ENCODE data around the gene PSIP1. TPM values are rescaled to one million over a fixed set of nuclear protein-coding genes. Genes with fewer than 3 reads are reported as not detected.
"Not testable (repeated sequence)": the region's sequence is repeated elsewhere in the genome, so short reads cannot be mapped to it uniquely, and the experiment has no call there.

The PSIP1 gene
- total and polyA plus RNA-seq, 9 donors: 42.0 to 116 (median 81.3) TPM

- no peak overlapping the region for H3K4me3 ChIP-seq (ENCODE audit: low read length)
Observed at GRCh38 chr9:15529566-15530324, 19.0 kb upstream of the PSIP1 start.

GRCh38 chr9:15527035-15527434 is 16.3 kb upstream of the PSIP1 start:
- 91% methylated on average over 3 of the region's 5 CpGs for WGBS (ENCODE audit: insufficient coverage)

More at GRCh38 chr9:15529566-15530324, 19.0 kb upstream of the PSIP1 start:
- Histone ChIP-seq H3K27me3 (ENCODE audit: control insufficient read depth, insufficient read depth, low read length) (no peaks in the 10 kb centered on the region), H3K36me3 (ENCODE audit: control insufficient read depth, insufficient read depth, low read length) (no peaks in the 10 kb centered on the region), H3K9me3 (replicated peaks; ENCODE audit: control insufficient read depth, low read depth, low read length) (no peaks in the 10 kb centered on the region), H3K27ac (ENCODE audit: low read length) (no peak overlapping the region), H3K4me1 (ENCODE audit: control insufficient read depth, insufficient read depth, low read length) (no peaks in the 10 kb centered on the region)
- 100% methylated on average over 1 of the region's 4 CpGs for WGBS (ENCODE audit: insufficient coverage)
- no peak for DNase-seq

DNA sequence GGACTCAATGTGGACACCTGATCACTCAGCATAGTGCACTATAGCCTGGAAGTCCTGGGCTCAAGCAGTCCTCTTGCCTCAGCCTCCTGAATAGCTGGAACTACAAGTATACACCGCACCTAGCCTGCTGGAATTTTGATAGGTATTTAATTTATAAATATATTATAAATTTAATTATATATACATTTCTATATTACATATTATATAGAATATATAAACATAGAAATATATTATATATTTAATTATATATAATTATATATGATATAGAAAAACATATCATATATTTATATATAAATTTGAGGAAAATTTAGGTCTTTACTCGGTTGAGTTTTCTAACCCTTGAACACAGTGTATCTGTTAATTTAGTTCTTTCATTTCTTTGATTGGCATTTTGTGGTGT is 15.2 kb upstream of the PSIP1 start:
- DNase-seq: no peak

More at GRCh38 chr9:15527035-15527434, 16.3 kb upstream of the PSIP1 start:
- not testable (repeated sequence) for H3K36me3 ChIP-seq (ENCODE audit: control insufficient read depth, insufficient read depth, low read length); H3K27ac ChIP-seq (ENCODE audit: low read length); DNase-seq; H3K4me1 ChIP-seq (ENCODE audit: control insufficient read depth, insufficient read depth, low read length); H3K9me3 ChIP-seq (replicated peaks; ENCODE audit: control insufficient read depth, low read depth, low read length); H3K4me3 ChIP-seq (ENCODE audit: low read length); H3K27me3 ChIP-seq (ENCODE audit: control insufficient read depth, insufficient read depth, low read length)

GRCh38 chr9:15524845-15525455 is 14.2 kb upstream of the PSIP1 start:
- WGBS (ENCODE audit: insufficient coverage): no CpG with 5 or more reads among the region's 8 CpGs
- no peaks in the 10 kb centered on the region for H3K4me1 ChIP-seq (ENCODE audit: control insufficient read depth, insufficient read depth, low read length)
- no peaks in the 10 kb centered on the region for H3K27me3 ChIP-seq (ENCODE audit: control insufficient read depth, insufficient read depth, low read length)
- H3K4me3 ChIP-seq (ENCODE audit: low read length): no peak overlapping the region
- no peak for DNase-seq
- no peaks in the 10 kb centered on the region for H3K9me3 ChIP-seq (replicated peaks; ENCODE audit: control insufficient read depth, low read depth, low read length)
- no peak overlapping the region for H3K27ac ChIP-seq (ENCODE audit: low read length)
- no peaks in the 10 kb centered on the region for H3K36me3 ChIP-seq (ENCODE audit: control insufficient read depth, insufficient read depth, low read length)

More for the DNA sequence above, 15.2 kb upstream of the PSIP1 start:
- H3K4me1 ChIP-seq (ENCODE audit: control insufficient read depth, insufficient read depth, low read length): no peaks in the 10 kb centered on the region
- no peaks in the 10 kb centered on the region for H3K27me3 ChIP-seq (ENCODE audit: control insufficient read depth, insufficient read depth, low read length)
- no peaks in the 10 kb centered on the region for H3K9me3 ChIP-seq (replicated peaks; ENCODE audit: control insufficient read depth, low read depth, low read length)
- H3K4me3 ChIP-seq (ENCODE audit: low read length): no peak overlapping the region
- no CpG with 5 or more reads among the region's 2 CpGs for WGBS (ENCODE audit: insufficient coverage)
- H3K27ac ChIP-seq (ENCODE audit: low read length): no peak overlapping the region
- H3K36me3 ChIP-seq (ENCODE audit: control insufficient read depth, insufficient read depth, low read length): no peaks in the 10 kb centered on the region

GRCh38 chr9:15522130-15522755 is 11.5 kb upstream of the PSIP1 start:
- Histone ChIP-seq H3K36me3 (ENCODE audit: control insufficient read depth, insufficient read depth, low read length) (no peaks in the 10 kb centered on the region), H3K27me3 (ENCODE audit: control insufficient read depth, insufficient read depth, low read length) (no peaks in the 10 kb centered on the region), H3K4me1 (ENCODE audit: control insufficient read depth, insufficient read depth, low read length) (no peaks in the 10 kb centered on the region), H3K27ac (ENCODE audit: low read length) (no peak overlapping the region), H3K9me3 (replicated peaks; ENCODE audit: control insufficient read depth, low read depth, low read length) (no peaks in the 10 kb centered on the region), H3K4me3 (ENCODE audit: low read length) (no peak overlapping the region)
- 73% methylated on average over 1 of the region's 3 CpGs for WGBS (ENCODE audit: insufficient coverage)
- no peak for DNase-seq

DNA sequence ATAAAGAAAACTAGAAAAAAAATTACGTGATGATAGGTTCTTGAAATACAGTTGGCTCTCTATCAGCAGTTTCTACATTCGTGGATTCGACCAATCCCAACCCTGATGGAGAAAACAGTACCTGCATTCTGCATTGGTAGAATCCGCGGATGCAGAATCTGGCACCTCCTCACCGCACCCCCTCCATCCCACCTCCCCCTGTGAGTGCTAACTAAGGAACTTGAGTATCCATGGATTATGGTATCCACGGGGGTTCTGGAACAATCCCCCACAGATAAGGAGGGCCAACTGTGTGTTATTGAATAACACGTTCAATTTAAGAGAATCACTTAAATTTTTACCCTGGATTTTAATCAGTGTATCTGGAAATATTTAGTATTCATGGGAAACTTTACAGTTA is 10.5 kb upstream of the PSIP1 start:
- DNase-seq: no peak
- no CpG with 5 or more reads among the region's 8 CpGs for WGBS (ENCODE audit: insufficient coverage)
- no peaks in the 10 kb centered on the region for H3K4me1 ChIP-seq (ENCODE audit: control insufficient read depth, insufficient read depth, low read length)
- no peak overlapping the region for H3K27ac ChIP-seq (ENCODE audit: low read length)
- no peak overlapping the region for H3K4me3 ChIP-seq (ENCODE audit: low read length)
- H3K27me3 ChIP-seq (ENCODE audit: control insufficient read depth, insufficient read depth, low read length): no peaks in the 10 kb centered on the region
- H3K36me3 ChIP-seq (ENCODE audit: control insufficient read depth, insufficient read depth, low read length): no peaks in the 10 kb centered on the region
- H3K9me3 ChIP-seq (replicated peaks; ENCODE audit: control insufficient read depth, low read depth, low read length): no peaks in the 10 kb centered on the region

DNA sequence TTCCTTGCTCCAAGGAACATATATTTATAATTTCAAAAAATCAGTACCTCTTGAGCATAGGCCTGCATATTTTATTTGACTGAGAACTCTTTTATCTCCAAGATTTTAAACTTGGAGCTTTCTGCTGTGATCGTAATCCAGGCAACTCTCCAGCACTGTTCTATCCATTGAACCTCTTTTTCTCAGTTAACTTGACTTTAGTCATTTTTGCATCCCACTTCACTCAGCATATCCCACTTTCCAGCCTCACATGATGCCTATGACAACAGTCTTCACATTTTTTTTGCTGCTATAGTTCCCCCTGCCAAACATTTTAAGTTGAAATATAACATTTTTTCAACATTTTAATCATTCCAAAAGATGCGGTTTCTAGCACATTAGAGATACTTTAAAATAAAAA is 9.1 kb upstream of the PSIP1 start:
- Histone ChIP-seq H3K4me3 (ENCODE audit: low read length) (no peak overlapping the region), H3K27ac (ENCODE audit: low read length) (no peak overlapping the region), H3K9me3 (replicated peaks; ENCODE audit: control insufficient read depth, low read depth, low read length) (no peaks in the 10 kb centered on the region), H3K36me3 (ENCODE audit: control insufficient read depth, insufficient read depth, low read length) (no peaks in the 10 kb centered on the region), H3K27me3 (ENCODE audit: control insufficient read depth, insufficient read depth, low read length) (no peaks in the 10 kb centered on the region), H3K4me1 (ENCODE audit: control insufficient read depth, insufficient read depth, low read length) (no peaks in the 10 kb centered on the region)
- 50% methylated on average over 1 of the region's 2 CpGs for WGBS (ENCODE audit: insufficient coverage)
- no peak for DNase-seq

GRCh38 chr9:15513335-15513734 is 2.6 kb upstream of the PSIP1 start:
- Histone ChIP-seq H3K36me3 (ENCODE audit: control insufficient read depth, insufficient read depth, low read length) (no peaks in the 10 kb centered on the region), H3K27me3 (ENCODE audit: control insufficient read depth, insufficient read depth, low read length) (no peaks in the 10 kb centered on the region), H3K4me3 (ENCODE audit: low read length) (no peak overlapping the region), H3K27ac (ENCODE audit: low read length) (no peak overlapping the region), H3K4me1 (ENCODE audit: control insufficient read depth, insufficient read depth, low read length) (no peaks in the 10 kb centered on the region), H3K9me3 (replicated peaks; ENCODE audit: control insufficient read depth, low read depth, low read length) (no peaks in the 10 kb centered on the region)
- no CpG with 5 or more reads among the region's 1 CpG for WGBS (ENCODE audit: insufficient coverage)
- DNase-seq: no peak

GRCh38 chr9:15512889-15513288 is 2.1 kb upstream of the PSIP1 start:
- Histone ChIP-seq H3K9me3 (replicated peaks; ENCODE audit: control insufficient read depth, low read depth, low read length) (no peaks in the 10 kb centered on the region), H3K4me1 (ENCODE audit: control insufficient read depth, insufficient read depth, low read length) (no peaks in the 10 kb centered on the region), H3K4me3 (ENCODE audit: low read length) (no peak overlapping the region), H3K27ac (ENCODE audit: low read length) (no peak overlapping the region), H3K27me3 (ENCODE audit: control insufficient read depth, insufficient read depth, low read length) (no peaks in the 10 kb centered on the region), H3K36me3 (ENCODE audit: control insufficient read depth, insufficient read depth, low read length) (no peaks in the 10 kb centered on the region)
- WGBS (ENCODE audit: insufficient coverage): 27% methylated on average over 2 of the region's 3 CpGs
- no peak for DNase-seq

DNA sequence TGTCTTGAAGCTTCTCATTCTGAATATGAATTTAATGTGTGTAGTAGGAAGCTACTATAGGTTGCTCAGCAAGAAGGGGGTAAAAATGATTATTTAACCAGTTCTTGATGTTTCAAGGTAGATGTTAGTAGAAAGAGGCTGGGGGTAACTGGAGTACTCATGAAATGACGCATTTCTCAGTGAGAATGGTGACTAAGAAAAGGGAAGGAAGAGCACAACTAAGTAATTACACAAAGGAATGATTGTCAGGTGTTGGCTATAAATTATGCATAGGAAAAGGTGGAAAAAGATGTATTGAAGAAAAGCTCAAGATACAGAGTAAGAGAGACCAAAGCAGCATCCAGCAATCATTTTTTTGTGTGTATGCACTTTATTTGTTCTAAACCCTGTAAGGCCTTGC is 1.4 kb upstream of the PSIP1 start:
- Histone ChIP-seq H3K4me3 (ENCODE audit: low read length) (no peak overlapping the region), H3K36me3 (ENCODE audit: control insufficient read depth, insufficient read depth, low read length) (peaks cover 5% of the 10 kb centered on the region), H3K27me3 (ENCODE audit: control insufficient read depth, insufficient read depth, low read length) (no peaks in the 10 kb centered on the region), H3K4me1 (ENCODE audit: control insufficient read depth, insufficient read depth, low read length) (no peaks in the 10 kb centered on the region), H3K9me3 (replicated peaks; ENCODE audit: control insufficient read depth, low read depth, low read length) (no peaks in the 10 kb centered on the region), H3K27ac (ENCODE audit: low read length) (no peak overlapping the region)
- no CpG with 5 or more reads among the region's 1 CpG for WGBS (ENCODE audit: insufficient coverage)
- no peak for DNase-seq

Data from muscle of leg (tissue), 11 donors.